CD4-positive, alpha-beta T cell treated with Interleukin-21 for 1 hour (primary cell): ENCODE results near the gene UCHL3.
"Not testable (repeated sequence)": the region's sequence is repeated elsewhere in the genome, so short reads cannot be mapped to it uniquely, and the experiment has no call there.

Experiments used
- DNase-seq: peaks from one replicate; pipeline ENCODE4 v3.0.0-alpha.2; 2020

The UCHL3 gene

DNA sequence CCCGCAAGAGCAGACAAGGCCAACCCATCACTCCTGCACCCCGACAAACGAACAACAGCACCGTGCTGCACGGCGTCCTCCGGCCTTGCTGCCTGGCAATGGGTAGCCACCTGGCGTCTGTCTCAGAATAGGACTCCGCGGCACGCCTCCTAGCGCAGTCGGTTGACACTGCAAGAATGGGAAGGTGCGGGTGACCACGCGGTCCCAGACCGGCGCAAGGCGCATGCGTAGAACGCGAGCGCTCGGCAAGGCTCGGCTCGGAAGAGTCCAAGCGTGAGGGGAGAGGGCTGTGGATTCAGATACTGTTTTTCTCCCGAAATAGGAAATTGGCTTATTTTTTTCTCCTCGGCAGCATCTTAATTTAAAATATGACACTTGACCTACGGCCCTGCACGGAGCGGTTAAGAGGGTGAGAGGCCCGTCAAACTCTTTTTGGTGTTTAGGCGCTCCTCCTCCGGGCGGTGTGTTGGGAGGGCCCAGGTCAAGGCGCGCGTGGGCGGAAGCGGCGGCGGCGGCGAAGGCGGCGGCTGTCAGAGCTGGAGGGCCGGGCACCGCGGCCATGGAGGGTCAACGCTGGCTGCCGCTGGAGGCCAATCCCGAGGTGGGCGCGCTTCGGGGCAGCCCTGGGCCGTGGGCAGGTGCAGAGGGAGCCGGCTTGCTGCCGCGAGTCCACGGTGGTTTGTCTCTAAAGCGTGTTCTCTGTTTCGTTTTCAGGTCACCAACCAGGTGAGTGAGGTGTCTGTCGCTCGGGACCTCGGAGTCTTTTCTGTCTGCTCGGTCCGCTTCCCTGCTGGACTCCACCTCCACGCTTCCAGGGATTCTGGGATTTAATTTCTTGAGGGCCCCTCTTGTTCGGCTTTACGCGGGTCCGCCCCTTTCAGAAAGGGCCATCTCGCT is at the start of gene UCHL3:
TSS of gene UCHL3 (plus strand) at position 530 of the 897 bp plus-strand sequence. CDS start at position 560, 30 bp downstream.
- peak; percentile 97 for DNase-seq

DNA sequence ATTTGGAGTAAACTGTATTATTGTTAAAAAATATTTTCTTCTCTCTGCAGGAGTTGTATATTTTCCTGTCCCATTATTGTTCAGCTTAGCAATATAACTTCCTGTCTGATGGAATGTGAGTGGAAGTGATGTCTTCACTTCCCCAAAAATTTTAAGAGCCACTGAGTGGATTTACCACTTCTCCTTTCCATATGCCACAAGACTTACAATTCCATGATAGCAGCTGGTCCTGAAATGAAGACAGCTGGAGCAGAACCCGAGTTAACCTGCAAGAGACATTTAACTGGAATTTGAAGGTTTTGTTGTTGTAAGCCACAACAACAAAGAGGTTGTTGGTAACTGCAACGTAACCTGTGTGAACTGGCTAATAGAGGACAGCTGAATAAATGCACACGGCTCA is 44.3 kb upstream of the UCHL3 start:
- no peak for DNase-seq

DNA sequence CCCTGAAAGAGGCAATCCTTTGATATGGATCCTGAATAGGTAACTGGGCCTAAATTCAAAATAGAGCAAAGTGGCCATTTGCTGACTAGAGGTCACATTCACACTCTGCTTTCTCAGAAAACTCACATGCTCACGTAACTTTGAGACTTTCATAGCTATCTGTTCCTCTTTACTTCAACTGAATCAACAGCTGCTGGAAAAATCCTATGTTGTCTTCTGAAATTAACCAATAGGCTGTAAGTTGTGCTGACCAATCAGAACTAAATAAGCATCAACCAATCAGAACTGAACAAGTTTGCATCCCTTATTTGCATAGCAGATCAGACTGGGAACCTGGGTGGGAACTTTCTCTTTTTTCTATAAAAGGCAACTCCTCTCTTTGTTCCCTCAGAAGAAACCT is 43.6 kb upstream of the UCHL3 start:
- no peak for DNase-seq

DNA sequence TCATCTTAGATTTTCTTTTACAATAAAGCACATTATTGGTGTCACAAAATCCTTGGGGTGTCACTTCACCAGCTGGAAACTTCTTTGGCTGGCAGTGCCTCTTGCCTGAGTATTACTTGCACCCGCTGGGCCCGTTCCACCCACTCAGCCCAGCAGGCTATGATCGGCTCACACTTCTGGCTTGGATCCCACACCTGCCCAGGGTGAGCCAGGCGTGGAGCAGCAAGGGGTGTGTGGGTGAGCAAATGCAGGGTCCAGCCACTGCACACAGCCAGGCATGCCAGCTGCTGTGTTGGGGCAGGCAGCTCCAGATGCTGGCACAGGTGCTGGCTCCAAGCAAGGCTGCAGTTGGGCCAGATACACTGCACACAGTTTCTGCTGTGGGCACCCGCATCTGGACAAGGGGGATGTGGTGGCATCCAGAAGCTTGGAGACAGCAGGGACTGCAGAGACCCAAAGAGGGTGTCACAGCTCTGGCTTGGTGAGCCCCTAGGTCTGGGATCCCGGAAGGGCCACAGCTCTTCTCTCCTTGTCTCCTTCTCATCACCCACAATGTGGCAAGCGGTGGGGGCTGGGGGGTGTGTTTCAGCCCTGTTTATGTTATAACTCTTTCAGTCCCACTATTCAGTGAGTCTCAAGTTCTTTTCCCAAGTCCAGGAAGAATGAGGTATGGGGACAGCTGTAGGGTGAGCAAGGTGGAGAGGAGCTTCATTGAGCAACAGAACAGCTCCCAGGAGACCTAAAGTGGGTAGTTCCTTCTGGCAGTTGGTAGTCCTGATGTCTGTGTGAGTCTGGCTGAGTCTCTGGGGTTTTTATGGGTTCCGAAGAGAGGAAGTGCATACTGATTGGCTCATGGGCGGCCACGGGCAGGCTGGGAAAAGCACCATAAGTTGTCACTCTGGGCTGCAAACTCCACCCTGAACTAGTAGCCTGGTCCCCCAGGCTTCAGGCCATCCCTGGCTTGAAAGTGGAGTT is 42.3 kb upstream of the UCHL3 start:
- DNase-seq: no peak

DNA sequence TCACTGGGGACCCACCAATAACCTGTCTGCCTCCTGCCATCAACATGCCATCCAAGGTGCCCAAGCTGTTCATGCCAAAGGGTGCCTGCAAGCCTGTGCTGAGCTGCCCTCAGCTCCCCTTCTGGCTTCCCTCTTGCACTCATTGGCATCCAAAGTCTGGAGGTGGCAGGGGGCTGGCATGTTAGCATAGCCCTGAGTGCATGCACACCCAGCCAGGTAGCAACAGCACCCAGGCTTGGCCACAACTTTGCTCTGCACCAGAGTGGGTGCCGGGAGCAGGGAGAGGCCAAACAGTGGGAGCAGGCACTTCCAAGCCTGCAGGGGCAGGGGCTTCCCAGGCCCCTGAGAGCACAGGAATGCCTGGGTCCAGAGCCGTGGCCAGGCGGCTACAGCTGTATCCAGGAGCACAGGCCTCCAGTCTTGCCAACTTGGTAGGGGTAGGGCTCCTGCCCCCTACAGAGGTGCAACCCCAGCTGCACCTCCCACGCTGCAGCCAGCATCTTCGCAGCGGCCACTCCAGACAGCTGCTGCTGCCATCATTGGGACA is 41.5 kb upstream of the UCHL3 start:
- no peak for DNase-seq

DNA sequence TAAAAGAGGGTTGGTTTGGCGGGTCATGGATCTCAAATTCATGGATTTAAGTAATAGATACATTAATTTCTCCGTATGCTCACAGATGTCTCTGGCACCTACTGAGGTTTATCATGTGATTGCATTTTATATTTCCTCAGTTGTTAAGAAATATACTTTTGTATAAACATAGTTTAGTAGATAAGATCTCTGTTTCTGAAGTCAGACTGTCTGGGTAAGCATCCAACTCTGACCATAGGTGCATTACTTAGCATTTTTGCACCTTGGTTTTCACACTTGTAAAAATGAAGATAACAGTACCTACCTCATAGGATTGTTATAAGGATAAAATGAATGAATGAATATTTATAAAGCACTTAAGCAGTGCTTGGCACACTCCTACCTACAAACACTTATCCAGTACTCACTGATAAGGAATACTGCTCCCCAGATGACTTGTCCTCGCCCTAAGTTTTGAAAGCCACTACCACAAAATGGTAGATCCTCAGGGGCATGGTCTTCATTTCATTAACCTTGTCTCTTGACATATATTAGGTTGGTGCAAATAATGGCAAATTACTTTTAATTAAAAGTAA is 38.5 kb upstream of the UCHL3 start:
- no peak for DNase-seq

DNA sequence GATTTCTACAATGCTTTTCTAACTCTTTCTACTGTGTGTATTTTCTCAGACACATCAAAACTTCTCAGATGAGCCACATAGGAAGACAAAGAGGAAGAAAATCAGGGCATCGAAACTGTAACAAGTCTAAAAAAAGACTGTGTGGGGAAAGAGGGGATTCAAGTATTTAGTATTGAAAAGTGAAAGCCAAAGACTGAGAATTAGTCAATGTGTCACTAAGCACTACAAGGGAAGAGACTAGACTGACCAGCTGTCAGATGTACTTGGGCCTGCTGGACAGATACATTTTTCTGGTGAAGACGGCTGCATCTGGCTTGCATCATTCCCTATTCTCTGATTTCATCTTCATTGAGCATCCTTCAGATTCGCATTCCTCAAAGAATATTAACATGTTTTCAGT is 37.3 kb upstream of the UCHL3 start:
- no peak for DNase-seq

DNA sequence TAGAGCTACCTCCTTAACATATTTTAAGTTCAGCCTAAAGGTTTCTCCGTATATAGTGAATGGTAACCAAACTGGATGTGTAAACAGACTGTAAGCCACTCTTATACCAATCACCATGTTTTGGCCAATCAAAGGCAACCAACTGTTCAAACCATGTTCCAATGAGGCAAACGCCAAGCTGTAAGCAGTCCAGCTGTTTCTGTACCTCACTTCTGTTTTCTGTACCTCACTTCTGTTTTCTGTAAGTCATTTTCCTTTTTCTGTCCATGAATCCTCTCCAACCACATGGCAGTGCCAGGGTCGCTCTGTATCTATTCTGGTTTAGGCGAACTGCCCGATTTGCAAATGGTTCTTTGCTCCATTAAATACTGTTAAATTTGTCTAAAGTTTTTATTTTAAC is 36.3 kb upstream of the UCHL3 start:
- DNase-seq: no peak

DNA sequence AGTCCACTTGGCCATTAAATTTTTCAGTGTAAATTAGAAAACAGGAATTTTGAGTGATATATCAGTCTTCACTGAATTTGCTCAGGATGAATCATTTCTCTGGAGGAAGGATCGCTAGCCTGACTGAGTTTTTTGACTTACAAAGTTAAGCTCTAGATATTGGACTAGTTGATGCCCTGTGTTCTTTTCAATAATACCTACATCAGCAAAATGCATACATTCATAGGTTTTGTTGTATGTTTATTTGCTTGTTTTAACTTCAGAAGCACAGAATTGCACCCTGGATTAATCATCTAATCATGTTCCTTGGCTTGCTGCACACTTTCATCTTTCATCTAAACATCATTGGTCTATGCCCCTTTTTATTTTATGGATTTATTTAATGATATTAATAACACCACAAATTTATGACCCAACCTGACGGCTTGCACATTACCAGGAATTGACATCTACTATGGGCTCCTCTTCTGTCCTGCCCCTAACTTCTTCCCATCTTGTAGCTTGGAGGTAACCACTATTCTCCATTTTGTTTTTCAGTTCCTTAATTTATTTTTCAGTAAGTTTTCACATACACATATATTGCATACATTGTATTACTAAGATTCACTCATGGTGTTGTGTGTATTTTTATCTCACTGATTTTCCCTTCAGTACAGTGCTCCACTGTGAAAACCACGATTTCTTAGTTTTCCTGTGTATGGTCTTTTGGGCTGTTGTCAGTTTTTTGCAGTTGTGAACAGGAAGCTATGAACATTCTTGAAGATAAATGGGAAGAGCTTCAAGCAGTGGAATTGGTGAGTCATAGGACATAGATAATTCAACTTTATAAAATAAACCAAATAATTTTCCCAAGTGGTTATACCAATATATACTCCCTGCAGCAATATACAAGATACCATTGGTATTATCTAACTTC is 35.3 kb upstream of the UCHL3 start:
- no peak for DNase-seq

DNA sequence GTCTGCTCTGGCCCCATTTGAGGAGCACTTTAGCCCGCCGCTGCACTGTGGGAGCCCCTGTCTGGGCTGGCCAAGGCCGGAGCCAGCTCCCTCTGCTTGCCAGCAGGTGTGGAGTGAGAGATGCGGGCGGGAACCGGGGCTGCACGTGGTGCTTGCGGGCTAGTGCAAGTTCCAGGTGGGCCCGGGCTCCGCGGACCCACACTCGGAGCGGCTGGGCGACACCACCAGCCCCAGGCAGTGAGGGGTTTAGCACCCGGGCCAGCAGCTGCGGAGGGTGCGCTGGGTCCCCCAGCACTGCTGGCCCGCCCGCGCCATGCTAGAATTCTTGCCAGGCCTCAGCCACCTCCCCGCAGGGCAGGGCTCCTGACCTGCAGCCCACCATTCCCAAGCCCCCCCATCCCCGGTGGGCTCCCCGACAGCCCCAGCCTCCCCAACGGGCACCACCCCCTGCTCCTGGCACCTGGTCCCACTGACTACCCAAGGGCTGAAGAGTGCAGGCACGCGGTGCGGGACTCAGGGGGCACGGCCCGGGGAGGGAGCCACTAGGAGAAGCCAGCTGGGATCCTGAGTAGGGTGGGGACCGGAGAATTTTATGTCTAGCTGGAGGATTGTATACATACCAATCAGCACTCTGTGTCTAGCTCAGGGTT is 31.0 kb upstream of the UCHL3 start:
- no peak for DNase-seq

DNA sequence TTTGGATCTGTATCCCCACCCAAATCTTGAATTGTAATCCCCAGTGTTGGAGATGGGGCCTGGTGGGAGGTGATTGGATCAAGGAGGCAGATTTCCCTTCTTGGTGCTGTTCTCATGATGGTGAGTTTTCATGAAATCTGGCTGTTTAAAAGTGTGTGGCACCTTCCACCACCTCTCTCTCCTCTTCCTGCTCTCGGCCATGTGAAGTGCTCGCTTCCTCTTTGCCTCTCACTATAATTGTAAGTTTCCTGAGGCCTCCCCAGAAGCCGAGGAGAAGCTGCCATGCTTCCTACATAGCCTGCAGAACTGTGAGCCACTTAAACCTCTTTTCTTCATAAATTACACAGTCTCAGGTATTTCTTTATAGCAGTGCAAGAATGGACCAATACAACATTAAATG is 27.6 kb upstream of the UCHL3 start:
- DNase-seq: no peak

DNA sequence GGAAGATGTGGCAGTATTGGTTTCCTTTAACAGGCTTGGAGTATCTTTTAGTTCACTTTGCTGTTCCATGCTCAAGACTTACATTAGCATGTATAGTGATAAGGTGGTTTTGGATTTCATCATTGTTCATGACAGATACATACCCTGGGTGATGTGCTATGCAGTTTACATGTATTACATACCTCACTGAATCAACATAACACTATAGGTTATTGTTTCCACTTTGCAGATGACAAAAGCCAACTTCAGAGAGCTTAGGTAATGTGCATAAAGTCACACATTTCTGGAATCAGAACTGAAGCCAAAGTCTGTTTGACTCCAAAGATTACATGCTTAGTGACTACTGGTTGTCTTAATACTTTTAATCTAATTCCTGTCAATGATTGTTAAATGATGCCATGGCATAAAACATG is 19.0 kb upstream of the UCHL3 start:
- no peak for DNase-seq

DNA sequence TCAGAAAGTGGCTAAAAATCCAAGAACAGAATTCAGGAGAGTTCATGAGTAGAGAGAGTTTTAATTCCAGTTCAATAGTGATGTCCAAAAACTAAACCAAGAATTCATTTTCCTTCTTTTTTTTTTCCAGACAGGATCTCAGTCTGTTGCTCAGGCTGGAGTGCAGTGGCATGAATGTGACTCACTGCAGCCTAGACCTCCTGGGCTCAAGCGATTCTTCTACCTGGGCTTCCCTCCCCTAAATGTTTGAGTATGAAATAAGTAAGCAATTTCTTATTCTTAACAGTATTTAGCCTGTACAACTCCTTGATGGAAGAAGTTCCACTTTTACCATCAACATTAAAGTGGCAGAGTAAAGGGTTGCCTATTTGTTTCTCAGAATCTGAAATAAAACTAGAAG is 15.7 kb upstream of the UCHL3 start:
- DNase-seq: no peak

DNA sequence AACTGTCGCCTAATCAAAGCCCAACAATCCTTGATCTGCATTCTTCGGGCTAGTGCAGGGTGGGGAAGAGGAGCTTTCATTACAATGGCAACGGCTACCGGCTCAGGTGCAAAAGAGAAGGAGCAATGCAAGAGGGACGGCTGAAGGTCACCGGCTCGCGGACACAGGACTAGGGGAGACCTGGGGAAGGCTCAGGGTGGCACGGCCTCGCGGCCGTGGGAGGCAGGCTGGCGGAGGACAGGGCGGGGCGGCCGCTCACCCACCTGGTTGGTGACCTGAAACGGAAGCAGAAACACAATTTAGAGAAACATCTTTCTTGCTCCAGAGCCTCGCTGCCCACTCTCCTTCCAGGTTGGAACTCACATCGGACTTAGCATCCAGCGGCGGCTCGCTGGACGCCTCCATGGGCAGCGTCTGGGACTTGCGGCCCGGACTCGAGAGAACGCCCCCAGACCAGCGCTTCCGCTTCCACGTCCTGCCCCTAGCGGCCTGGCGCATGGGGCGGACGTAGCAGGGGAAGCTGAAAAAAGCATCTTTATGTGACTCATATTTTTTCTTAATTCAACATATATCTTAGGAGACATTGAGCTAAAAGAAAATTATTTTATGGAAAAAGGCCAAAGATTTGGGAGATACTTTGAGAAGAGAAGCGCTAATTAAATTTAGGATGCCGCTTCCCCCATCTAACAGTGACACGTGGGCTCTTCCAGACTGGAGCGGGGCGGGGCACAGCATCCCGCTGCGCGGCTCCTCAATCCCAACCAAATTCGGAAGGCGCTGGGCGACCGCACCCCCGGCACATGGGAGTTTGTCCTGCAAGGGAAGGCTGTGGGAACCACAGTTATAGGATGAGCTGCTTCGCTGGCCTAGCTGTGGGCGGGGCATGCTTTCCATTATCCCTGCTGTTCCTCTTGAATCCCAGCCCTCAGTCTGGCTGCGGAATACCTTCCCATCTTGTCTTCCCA is 11.9 kb upstream of the UCHL3 start, which contains the start of gene COMMD6:
TSS of gene COMMD6 (minus strand) at position 441 of the 965 bp plus-strand sequence. CDS start at position 405, 36 bp downstream.
- DNase-seq: peak; percentile 68

DNA sequence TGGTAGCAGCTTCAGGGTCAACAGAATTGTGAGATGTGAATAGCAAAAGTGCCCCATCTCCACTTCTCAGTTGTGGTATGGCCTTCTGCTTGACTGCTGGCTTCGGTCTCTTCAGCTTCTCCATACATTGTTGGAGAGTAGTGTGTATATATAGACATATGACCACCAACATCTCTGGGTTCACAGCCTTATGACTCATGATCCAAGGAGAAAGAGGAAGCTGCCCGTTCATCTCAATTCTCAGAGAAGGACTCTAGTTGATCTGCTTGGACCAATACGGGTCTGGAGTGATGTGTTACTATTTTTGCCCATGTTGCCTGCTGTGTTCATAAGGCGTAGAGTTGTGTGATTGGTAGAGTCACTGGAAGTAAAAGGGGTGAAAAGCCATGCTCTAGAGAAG is 8.3 kb upstream of the UCHL3 start:
- no peak for DNase-seq

DNA sequence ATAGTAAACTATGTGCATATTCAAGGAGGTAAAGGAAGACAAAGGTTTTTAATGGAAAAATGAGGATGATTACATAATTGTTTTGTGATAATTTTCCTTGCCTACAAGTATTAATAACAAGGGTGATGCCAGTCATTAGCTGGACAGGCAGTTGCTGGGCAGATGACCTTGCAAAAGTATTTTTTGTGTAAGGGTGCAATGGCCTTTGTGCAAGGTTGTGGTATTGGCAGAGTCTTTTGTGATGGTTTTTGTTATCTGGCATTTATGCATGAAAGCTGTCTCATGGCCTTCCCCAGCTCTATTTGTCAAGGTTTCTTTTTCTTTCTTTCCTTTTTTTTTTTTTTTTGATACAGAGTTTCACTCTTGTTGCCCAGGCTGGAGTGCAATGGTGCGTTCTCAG is 7.6 kb upstream of the UCHL3 start:
- DNase-seq: no peak

DNA sequence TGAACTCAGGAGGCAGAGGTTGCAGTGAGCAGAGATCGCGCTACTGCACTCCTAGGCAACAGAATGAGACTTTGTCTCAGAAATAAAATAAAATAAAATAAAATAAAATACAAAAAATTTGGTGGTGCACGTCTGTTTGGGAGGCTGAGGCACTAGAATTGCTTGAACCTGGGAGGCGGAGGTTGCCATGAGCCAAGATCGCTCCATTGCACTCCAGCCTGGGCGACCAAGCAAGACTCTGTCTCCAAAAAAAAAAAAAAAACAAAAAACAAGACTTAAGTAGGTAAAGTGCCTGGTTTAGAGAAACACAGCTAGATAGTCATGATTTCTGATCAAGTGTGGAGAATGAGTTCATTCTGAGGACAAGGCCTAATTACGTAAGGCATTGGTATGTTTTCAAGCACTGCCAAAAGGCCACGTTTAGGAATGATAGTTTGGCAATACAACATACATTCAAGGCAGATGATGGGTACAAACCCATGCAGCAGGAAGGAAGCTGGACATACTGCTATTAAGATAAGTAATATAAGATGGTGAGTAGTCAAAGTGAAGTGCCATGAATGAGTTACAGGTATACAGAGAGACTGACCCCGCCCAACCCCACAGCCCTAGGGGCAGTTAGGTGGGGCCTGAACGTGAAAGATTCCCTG is 4.8 kb upstream of the UCHL3 start:
- no peak for DNase-seq

DNA sequence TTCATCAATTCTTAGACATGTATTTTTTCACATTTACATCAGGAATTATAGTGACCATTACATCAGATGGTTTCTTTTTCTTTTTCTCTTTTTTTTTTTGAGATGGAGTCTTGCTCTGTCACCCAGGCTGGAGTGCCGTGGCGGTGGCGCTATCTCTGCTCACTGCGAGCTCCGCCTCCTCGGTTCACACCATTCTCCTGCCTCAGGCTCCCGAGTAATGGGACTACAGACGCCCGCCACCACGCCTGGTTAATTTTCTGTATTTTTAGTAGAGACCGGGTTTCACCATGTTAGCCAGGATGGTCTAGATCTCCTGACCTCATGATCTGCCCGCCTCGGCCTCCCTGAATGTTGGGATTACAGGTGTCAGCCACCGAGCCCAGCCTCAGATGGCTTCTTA is 4.2 kb upstream of the UCHL3 start:
- DNase-seq: not testable (repeated sequence)

DNA sequence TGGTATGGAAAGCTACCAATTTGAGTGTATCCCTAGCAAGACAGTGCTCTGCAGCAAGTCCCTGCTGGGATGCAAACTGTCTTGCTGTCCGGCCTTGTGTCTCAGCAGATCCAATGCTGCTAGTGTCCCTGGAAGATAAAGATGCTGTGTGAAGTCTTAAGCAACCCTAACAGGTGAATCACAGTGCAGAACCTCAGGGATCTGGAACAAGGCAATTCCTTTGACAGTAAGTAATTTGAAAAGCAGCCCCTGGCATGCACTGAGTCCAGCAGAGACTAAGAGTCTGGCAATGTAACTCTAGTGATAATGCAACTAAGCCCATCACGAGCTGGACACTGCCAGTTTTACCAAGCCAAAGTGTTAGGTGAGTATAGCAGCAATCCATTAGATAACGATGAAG is 1.7 kb upstream of the UCHL3 start:
- DNase-seq: no peak
